HUDEP-2 (cell line): ENCODE results near the gene DCDC1.
"Not testable (repeated sequence)": the region's sequence is repeated elsewhere in the genome, so short reads cannot be mapped to it uniquely, and the experiment has no call there.

Experiments
- DNase-seq, 76 experiments: peaks; one replicate each; lab custom pipeline; 2025; ENCODE audit not compliant: unreplicated experiment in 76 of 76; lab: John Stamatoyannopoulos, UW

Gene DCDC1

GRCh38 chr11:31327417-31327816 lies 42.1 kb downstream of the DCDC1 start:
- DNase-seq = no peak

GRCh38 chr11:31326470-31327148 lies 42.9 kb downstream of the DCDC1 start:
- DNase-seq = no peak

GRCh38 chr11:31325160-31325559 lies 44.4 kb downstream of the DCDC1 start:
- no peak for DNase-seq

- no peak for DNase-seq
Observed at GRCh38 chr11:31323145-31323544, 46.4 kb downstream of the DCDC1 start.

- DNase-seq = not testable (repeated sequence)
Observed at GRCh38 chr11:31321494-31321893, 48.0 kb downstream of the DCDC1 start.

- DNase-seq = no peak
Observed at GRCh38 chr11:31303644-31304180, 65.8 kb downstream of the DCDC1 start.

- DNase-seq = no peak
Observed at GRCh38 chr11:31301549-31302510, 67.7 kb downstream of the DCDC1 start.

GRCh38 chr11:31295308-31295707 lies 74.2 kb downstream of the DCDC1 start:
- no peak for DNase-seq

- DNase-seq = not testable (repeated sequence)
Observed at GRCh38 chr11:31273527-31273926, 96.0 kb downstream of the DCDC1 start.

GRCh38 chr11:31267720-31268119 lies 101.8 kb downstream of the DCDC1 start:
- no peak for DNase-seq

- DNase-seq = no peak
Observed at GRCh38 chr11:31264834-31265233, 104.7 kb downstream of the DCDC1 start.

GRCh38 chr11:31262761-31263160 lies 106.8 kb downstream of the DCDC1 start:
- no peak for DNase-seq

- DNase-seq = no peak
Observed at GRCh38 chr11:31259797-31260196, 109.7 kb downstream of the DCDC1 start.

- no peak for DNase-seq
Observed at GRCh38 chr11:31254415-31254814, 115.1 kb downstream of the DCDC1 start.

GRCh38 chr11:31248768-31249167 lies 120.8 kb downstream of the DCDC1 start:
- no peak for DNase-seq

- DNase-seq = no peak
Observed at GRCh38 chr11:31247321-31247720, 122.2 kb downstream of the DCDC1 start.

- no peak for DNase-seq
Observed at GRCh38 chr11:31246451-31247165, 122.9 kb downstream of the DCDC1 start.

GRCh38 chr11:31243706-31244105 lies 125.8 kb downstream of the DCDC1 start:
- DNase-seq = no peak

GRCh38 chr11:31240340-31240904 lies 129.1 kb downstream of the DCDC1 start:
- DNase-seq = peak in 9 of 76 experiments; percentile 2 to 24 (median 17)
